ENCODE data around the gene C4orf50. TPM values are rescaled to one million over a fixed set of nuclear protein-coding genes. Genes with fewer than 3 reads are reported as not detected.

The C4orf50 gene
- total and polyA plus RNA-seq, 2 of the 8 experiments (the other 6 are each of a cell fraction or from before 2014, with no cell fraction given), result 0.08 to 0.22 TPM

DNA sequence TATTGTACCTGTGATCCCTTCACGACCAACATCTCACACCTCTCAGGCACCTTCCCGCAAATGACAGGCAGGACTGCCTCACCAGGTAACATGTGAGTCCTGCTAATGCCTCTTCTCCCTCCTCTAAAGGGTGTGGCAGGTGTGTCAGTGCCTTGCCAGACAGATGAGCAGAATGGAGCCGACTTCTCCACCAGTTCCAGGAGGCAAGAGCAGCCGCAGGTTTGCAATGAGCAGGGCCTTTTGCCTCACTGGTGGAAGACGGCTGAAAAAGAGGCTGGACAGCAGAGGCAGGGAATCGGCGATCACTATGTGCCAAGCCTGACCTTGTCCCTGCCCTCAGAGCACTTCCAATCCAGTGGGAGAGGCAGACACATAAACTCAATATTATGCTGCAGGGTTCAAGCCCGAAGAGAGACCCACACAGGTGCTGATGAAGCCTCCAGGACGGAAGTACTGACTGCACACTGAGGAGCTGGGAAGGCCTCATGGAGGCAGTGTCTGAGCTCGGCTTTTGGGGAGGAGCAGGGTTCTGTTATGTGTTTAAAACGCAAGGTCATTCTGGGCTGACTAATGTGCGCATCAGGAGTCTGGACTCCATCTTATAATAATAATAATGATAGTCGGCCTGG is 57.9 kb downstream of the C4orf50 start:
- no peaks in the 10 kb centered on the region for H3K23me2 ChIP-seq (ENCODE audit: low read depth, low read length)
- H2BK20ac ChIP-seq (ENCODE audit: low read length), result 0 out of 2 replicates have a peak overlapping the region, but pooled peaks have one; percentile 36
- H3K4me3 ChIP-seq (ENCODE audit: extremely low read depth in 1 of 4, insufficient read depth in 2 of 4, low read depth in 3 of 4, low read length in 4 of 4), result no peak overlapping the region
- CTCF ChIA-PET (ENCODE audit: partially characterized antibody), result interaction anchor here (0.6 to 5.7 kb wide), 5 partner anchors 12 to 51 kb away, joined by 3 to 73 read pairs (median 3); no protein-coding TSS in a partner anchor
- POLR2A ChIA-PET (ENCODE audit: partially characterized antibody), result interaction anchor here (0.6 kb wide), 1 partner anchor 92 kb away, joined by 3 read pairs; no protein-coding TSS in a partner anchor
- H3K9me3 ChIP-seq (ENCODE audit: insufficient read depth in 2 of 2, low read depth in 1 of 2, low read length in 1 of 2), result no peaks in the 10 kb centered on the region
- no peak overlapping the region for H4K91ac ChIP-seq (replicated peaks; ENCODE audit: insufficient read length, low read length)
- peak overlapping the region; percentile 71; the same call in 1 of the 2 replicates for H2BK12ac ChIP-seq (ENCODE audit: low read depth, low read length)
- H2AK5ac ChIP-seq (ENCODE audit: low read depth, low read length), result no peak overlapping the region
- H4K8ac ChIP-seq (ENCODE audit: extremely low read depth, insufficient read depth, low read length), result no peak overlapping the region
- no peak overlapping the region for H2BK120ac ChIP-seq (replicated peaks; ENCODE audit: low read depth, low read length)
- no peak overlapping the region for H3K4me2 ChIP-seq (ENCODE audit: insufficient read depth in 1 of 2, low read depth in 2 of 2, low read length in 2 of 2)
- H4K5ac ChIP-seq (ENCODE audit: insufficient read length, low read depth, low read length), result no peak overlapping the region
- no peak overlapping the region for H2AFZ ChIP-seq (ENCODE audit: low read length)
- no peak overlapping the region for H3K56ac ChIP-seq (replicated peaks; ENCODE audit: insufficient read length, low read depth, low read length)
- peaks cover 0 to 2% (median 0%) of the 10 kb centered on the region in 4 experiments; a peak in 2 of 7 replicates for H3K27me3 ChIP-seq (replicated peaks in 1 of 4; ENCODE audit: control insufficient read depth in 3 of 4, extremely low read depth in 1 of 4, insufficient read depth in 3 of 4, low read length in 3 of 4)
- H2BK5ac ChIP-seq (ENCODE audit: low read depth, low read length), result no peak overlapping the region
- H3K79me1 ChIP-seq (ENCODE audit: low read depth, low read length), result no peaks in the 10 kb centered on the region
- H3K4me1 ChIP-seq (replicated peaks in 1 of 4; ENCODE audit: control insufficient read depth in 3 of 4, insufficient read depth in 4 of 4, low read length in 3 of 4), result peaks cover 6 to 13% (median 12%) of the 10 kb centered on the region in 4 experiments
- H3K79me2 ChIP-seq (ENCODE audit: control insufficient read depth in 1 of 2, insufficient read depth in 2 of 2, low read length in 2 of 2), result no peaks in the 10 kb centered on the region
- no peaks in the 10 kb centered on the region for H3K36me3 ChIP-seq (ENCODE audit: control insufficient read depth in 2 of 4, insufficient read depth in 4 of 4, low read length in 3 of 4)
- no peak overlapping the region for H3K23ac ChIP-seq (ENCODE audit: insufficient read length)
- H4K20me1 ChIP-seq (replicated peaks in 1 of 2; ENCODE audit: control insufficient read depth in 1 of 2, insufficient read depth in 2 of 2, low read length in 2 of 2), result no peaks in the 10 kb centered on the region
- 87% methylated on average over 13 of the region's 13 CpGs; no CpG with 5 or more reads in 1 of the 2 experiments for WGBS, 2 experiments (ENCODE audit: extremely low coverage in 1 of 2, insufficient coverage in 1 of 2, insufficient read length in 1 of 2, insufficient replicate concordance in 2 of 2, low coverage in 1 of 2, low lambda C conversion rate in 2 of 2, missing lambda C conversion rate in 1 of 2)
- FAIRE-seq, result no peak
- peak in 1 of 2 experiments; percentile 38 for DNase-seq (ENCODE audit: low read depth in 1 of 2, low spot score in 2 of 2)
- H3K14ac ChIP-seq (ENCODE audit: insufficient read length), result no peak overlapping the region
- TF ChIP-seq KDM1A (IDR thresholded peaks at IDR 0.05; ENCODE audit: borderline replicate concordance, low read length) (no peak), CTBP2 (IDR thresholded peaks at IDR 0.05; ENCODE audit: borderline replicate concordance, insufficient read depth, insufficient read length, low read length) (no peak), RNF2 (IDR thresholded peaks at IDR 0.05; ENCODE audit: borderline replicate concordance, low read depth, low read length, missing control alignments, poor library complexity, severe bottlenecking) (no peak), EGR1 (IDR thresholded peaks at IDR 0.05; ENCODE audit: borderline replicate concordance, low read depth, low read length) (no peak), BCL11A (IDR thresholded peaks at IDR 0.05; ENCODE audit: low read depth in 2 of 2, low read length in 2 of 2) (no peak), KDM5A (IDR thresholded peaks at IDR 0.05; ENCODE audit: low read length) (no peak), NRF1 (IDR thresholded peaks at IDR 0.05; ENCODE audit: low read depth, low read length) (no peak), FOSL1 (IDR thresholded peaks at IDR 0.05; ENCODE audit: insufficient read depth, low read depth, low read length) (no peak), BRCA1 (IDR thresholded peaks at IDR 0.05; ENCODE audit: low read depth, low read length) (no peak), SP1 (IDR thresholded peaks at IDR 0.05; ENCODE audit: low read depth, low read length) (no peak), SIX5 (IDR thresholded peaks at IDR 0.05; ENCODE audit: low read depth, low read length) (no peak), ZNF274 (IDR thresholded peaks at IDR 0.05; ENCODE audit: borderline replicate concordance, extremely low read depth, low read length) (no peak), TAF1 (IDR thresholded peaks at IDR 0.05; ENCODE audit: low read depth, low read length) (no peak)
- H2BK15ac ChIP-seq (ENCODE audit: low read length), result no peak overlapping the region; the same call in 1 of the 2 replicates
- no peak overlapping the region for H3K9ac ChIP-seq (replicated peaks in 1 of 4; ENCODE audit: extremely low read depth in 1 of 4, low read depth in 3 of 4, low read length in 3 of 4)
- no peak overlapping the region for H3K4ac ChIP-seq (replicated peaks; ENCODE audit: insufficient read length, low read depth, low read length)
- no peak overlapping the region for H3K27ac ChIP-seq (ENCODE audit: low read depth, low read length)
- H3K18ac ChIP-seq (ENCODE audit: extremely low read depth, low read length), result no peak overlapping the region

Data from H1 (cell line).